Endothelial cell of umbilical vein (primary cell): Measurements from ENCODE around the gene MAST4. TPM values are rescaled to one million over a fixed set of nuclear protein-coding genes. Genes with fewer than 3 reads are reported as not detected.
"Not testable (repeated sequence)": the region's sequence is repeated elsewhere in the genome, so short reads cannot be mapped to it uniquely, and the experiment has no call there.

Source experiments
- BruUV-seq: library from RNA; stranded (reverse); fragments of 400-500 nt; replicated peaks from 2 replicates; lab custom pipeline; 2021; lab: Mats Ljungman, UMichigan
- CTCF ChIA-PET: fragments of 300-600, 350-600 bp; sonication (Branson Sonifier 250); formaldehyde crosslinking; loops from one replicate; lab custom pipeline; 2021; ENCODE audit warnings: antibody characterized with exemption, inconsistent platforms; lab: Charles Lee
- POLR2A ChIA-PET: fragments of 300-600, 350-600 bp; sonication (Branson Sonifier 250); formaldehyde crosslinking; loops from one replicate; lab custom pipeline; 2021; ENCODE audit warnings: antibody characterized with exemption, inconsistent platforms; lab: Charles Lee
- DNase-seq: peaks from one replicate; pipeline ENCODE4 v3.0.0-alpha.2; 2011; ENCODE audit warnings: low read depth, low spot score
- FAIRE-seq: peaks from 2 replicates; lab custom pipeline; 2011; peaks lifted over from hg19 to GRCh38; lab: Jason Lieb, UNC
- H2AFZ ChIP-seq: 2 replicates; pipeline ENCODE4 v1.6.0; 2012; ENCODE audit warnings: low read depth, low read length, control low read depth, inconsistent platforms
- H3K27ac ChIP-seq: 2 replicates; pipeline ENCODE4 v1.5.1; 2011; ENCODE audit warnings: low read depth, mild to moderate bottlenecking, control low read depth, low read length, moderate library complexity; ENCODE audit not compliant: insufficient read depth
- H3K27me3 ChIP-seq, 2 experiments: 2 replicates each; pipeline versions ENCODE4 v1.6.0 to v1.6.1; 2011; ENCODE audit warnings: low read length in 2 of 2, mixed read lengths in 1 of 2; ENCODE audit not compliant: control insufficient read depth in 2 of 2, insufficient read depth in 2 of 2
- H3K36me3 ChIP-seq, 2 experiments: 2 replicates in 1 of 2; 3 replicates in 1 of 2; pipeline ENCODE4 v1.5.1; 2011; ENCODE audit warnings: low read length in 2 of 2, mild to moderate bottlenecking in 1 of 2, moderate library complexity in 1 of 2; ENCODE audit not compliant: control insufficient read depth in 2 of 2, insufficient read depth in 2 of 2; ENCODE audit errors: extremely low read depth in 1 of 2
- H3K4me1 ChIP-seq: 3 replicates; pipeline ENCODE4 v1.5.1; 2011; ENCODE audit warnings: mild to moderate bottlenecking, low read length; ENCODE audit not compliant: control insufficient read depth, insufficient read depth; ENCODE audit errors: extremely low read depth
- H3K4me2 ChIP-seq: 2 replicates; pipeline ENCODE4 v1.6.1; 2011; ENCODE audit warnings: low read length, control low read depth, mixed read lengths; ENCODE audit not compliant: insufficient read depth
- H3K4me3 ChIP-seq, 3 experiments: fragments of 200-600 bp in 1 of 3; sonication (generic), shearing (Covaris generic) in 1 of 3; replicated peaks in 1 of 3; 2 replicates each; pipeline ENCODE4 v1.5.1; 2011 to 2016; ENCODE audit warnings: control low read depth in 3 of 3, low read length in 3 of 3, mild to moderate bottlenecking in 2 of 3, inconsistent platforms in 1 of 3, low read depth in 1 of 3, moderate library complexity in 1 of 3; ENCODE audit not compliant: insufficient read depth in 1 of 3
- H3K79me2 ChIP-seq: 2 replicates; pipeline ENCODE4 v1.6.0; 2012; ENCODE audit warnings: low read length, inconsistent platforms; ENCODE audit not compliant: control insufficient read depth, insufficient read depth
- H3K9ac ChIP-seq: replicated peaks from 2 replicates; pipeline ENCODE3; 2011; ENCODE audit warnings: low read length, control low read depth; ENCODE audit not compliant: insufficient read depth; ENCODE audit errors: extremely low read depth
- H3K9me1 ChIP-seq: replicated peaks from 3 replicates; pipeline ENCODE4 v1.6.0; 2011; ENCODE audit warnings: mild to moderate bottlenecking, low read length; ENCODE audit not compliant: control insufficient read depth, insufficient read depth; ENCODE audit errors: extremely low read depth
- H3K9me3 ChIP-seq: replicated peaks from 2 replicates; pipeline ENCODE4 v1.5.1; 2012; ENCODE audit warnings: low read length, inconsistent platforms; ENCODE audit not compliant: control insufficient read depth, insufficient read depth
- H4K20me1 ChIP-seq: replicated peaks from 2 replicates; pipeline ENCODE3; 2011; ENCODE audit warnings: mild to moderate bottlenecking, low read length; ENCODE audit not compliant: control insufficient read depth, insufficient read depth; ENCODE audit errors: extremely low read depth
- EZH2 ChIP-seq: IDR thresholded peaks from 2 replicates; pipeline ENCODE4 v1.6.1; 2012; ENCODE audit warnings: borderline replicate concordance, low read depth, mild to moderate bottlenecking, moderate library complexity, low read length, inconsistent platforms; ENCODE audit not compliant: severe bottlenecking
- FOS ChIP-seq: IDR thresholded peaks from 2 replicates; pipeline ENCODE4 v1.6.1; 2011; ENCODE audit warnings: mild to moderate bottlenecking, low read length, moderate library complexity, borderline replicate concordance; ENCODE audit not compliant: insufficient read depth
- GATA2 ChIP-seq: IDR thresholded peaks from 2 replicates; pipeline ENCODE4 v1.7.0; 2011; ENCODE audit warnings: low read depth, mild to moderate bottlenecking, moderate library complexity, mixed read lengths, low read length; ENCODE audit not compliant: insufficient read length, insufficient read depth
- JUN ChIP-seq: IDR thresholded peaks from 2 replicates; pipeline ENCODE4 v1.6.1; 2011; ENCODE audit warnings: borderline replicate concordance, low read depth; ENCODE audit not compliant: insufficient read length, insufficient read depth
- MYC ChIP-seq: IDR thresholded peaks from one replicate; pipeline ENCODE4 v1.6.1; 2011; ENCODE audit warnings: mild to moderate bottlenecking, low read depth, low read length
- POLR2A ChIP-seq: IDR thresholded peaks from 2 replicates; pipeline ENCODE4 v1.6.1; 2012; ENCODE audit warnings: low read depth, mild to moderate bottlenecking, control low read depth, low read length
- POLR2AphosphoS5 ChIP-seq: IDR thresholded peaks from 2 replicates; pipeline ENCODE4 v1.6.1; 2012; ENCODE audit warnings: low read depth, mild to moderate bottlenecking, control low read depth, low read length, moderate library complexity; ENCODE audit not compliant: insufficient read depth
- dilution Hi-C: fragments of 300-500 bp; cut with MboI; formaldehyde crosslinking; loops from one replicate; pipeline ENCODE4 v1.15.0; 2019; ENCODE audit warnings: low sequenced_read_pairs; ENCODE audit not compliant: extremely low pct_ligation_motif_present
- intact Hi-C: fragments of 100-400 bp; cut with micrococcal nuclease; formaldehyde crosslinking; loops from one replicate; pipeline ENCODE4 v1.10.0; 2022
- polyA plus RNA-seq, 4 experiments: library from polyadenylated mRNA; depleted of rRNA in 3 of 4; stranded (reverse) in 3 of 4; unstranded in 1 of 4; fragments of >200 nt; gene quantifications; 2 replicates each; pipeline versions ENCODE4 v1.2.1 to v1.2.3, GENCODE V29; 2011 to 2012; ENCODE audit warnings: missing spikeins in 1 of 4
- total RNA-seq: library from RNA; stranded (reverse); gene quantifications from 2 replicates; pipeline ENCODE4 v1.2.3, GENCODE V29; 2021
- TF ChIP-seq, protein P1 (sequence below): IDR thresholded peaks from 2 replicates; pipeline ENCODE4 v1.6.1; 2011; ENCODE audit not compliant: insufficient read depth, insufficient read length
- TF ChIP-seq, protein P2 (sequence below), 2 donors: IDR thresholded peaks; 1 replicate in 1 of 2; 2 replicates in 1 of 2; pipeline ENCODE4 v1.5.1; 2011; ENCODE audit warnings: low read length in 2 of 2, mild to moderate bottlenecking in 2 of 2, moderate library complexity in 2 of 2, control low read depth in 1 of 2, inconsistent platforms in 1 of 2, low read depth in 1 of 2; ENCODE audit not compliant: insufficient read depth in 1 of 2; ENCODE audit errors: extremely low read depth in 1 of 2

MAST4 gene
- total and polyA plus RNA-seq, 2 donors (not counting 3 experiments of a cell fraction or from before 2014, with no cell fraction given), result 40.2 to 116 TPM

DNA sequence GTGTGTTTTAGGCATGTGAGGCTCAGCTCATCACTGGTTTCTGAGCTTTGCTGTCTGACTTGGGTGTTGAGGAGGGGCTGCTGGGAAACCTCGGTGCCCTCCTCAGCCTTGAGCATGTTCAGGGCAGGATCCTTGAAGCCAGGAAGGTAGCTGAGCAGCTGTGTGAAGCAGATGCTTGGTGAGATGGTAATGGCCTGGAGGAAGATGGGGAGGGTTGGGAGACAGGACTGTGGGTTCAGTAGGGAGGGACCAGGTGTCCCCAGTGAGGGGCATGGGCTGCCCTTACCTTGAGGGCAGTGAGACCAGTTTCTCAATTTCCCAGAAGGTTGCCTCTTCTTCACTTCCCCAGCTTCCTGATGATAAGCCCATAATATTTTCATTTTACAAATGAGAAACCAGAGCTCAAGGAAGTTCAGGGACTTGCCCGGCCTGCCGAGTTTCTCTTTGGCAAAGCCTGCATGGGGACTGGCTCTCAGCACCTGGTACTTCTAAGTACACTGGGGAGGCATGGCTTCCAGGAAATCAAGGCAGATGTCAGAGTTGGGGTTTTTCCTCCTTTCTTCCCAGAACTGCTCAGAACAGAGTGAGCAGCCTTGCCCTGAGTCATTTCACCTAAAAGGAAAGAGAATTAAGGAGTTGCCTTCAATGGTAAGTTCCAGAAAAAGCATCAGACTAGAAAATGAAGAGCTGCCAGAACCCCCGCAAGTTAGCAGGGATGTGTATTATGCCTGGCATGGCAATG lies 225.7 kb downstream of the MAST4 start:
- Histone ChIP-seq H3K9ac (no peak overlapping the region), H3K27ac (no peak overlapping the region), H3K79me2 (no peaks in the 10 kb centered on the region), H3K4me1 (no peaks in the 10 kb centered on the region), H2AFZ (no peak overlapping the region), H3K9me3 (no peaks in the 10 kb centered on the region), H3K4me2 (no peak overlapping the region), H3K4me3 (no peak overlapping the region), H3K36me3 (no peaks in the 10 kb centered on the region), H3K9me1 (no peaks in the 10 kb centered on the region), H4K20me1 (no peaks in the 10 kb centered on the region), H3K27me3 (no peaks in the 10 kb centered on the region)
- intact Hi-C loops (no loop called here), dilution Hi-C loops (no loop called here)
- BruUV-seq, result no TSS peak
- ChIA-PET POLR2A (no interaction called here), CTCF (interaction anchor here (0.6 to 10.9 kb wide), 3 partner anchors 7 to 43 kb away, joined by 3 to 130 read pairs (median 4); no protein-coding TSS in a partner anchor)
- no peak for TF ChIP-seq EZH2
- TF ChIP-seq POLR2AphosphoS5, result no peak
- TF ChIP-seq FOS, result no peak
- TF ChIP-seq, protein P1, sequence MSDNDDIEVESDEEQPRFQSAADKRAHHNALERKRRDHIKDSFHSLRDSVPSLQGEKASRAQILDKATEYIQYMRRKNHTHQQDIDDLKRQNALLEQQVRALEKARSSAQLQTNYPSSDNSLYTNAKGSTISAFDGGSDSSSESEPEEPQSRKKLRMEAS, result no peak
- no peak for TF ChIP-seq JUN
- TF ChIP-seq, protein P2, sequence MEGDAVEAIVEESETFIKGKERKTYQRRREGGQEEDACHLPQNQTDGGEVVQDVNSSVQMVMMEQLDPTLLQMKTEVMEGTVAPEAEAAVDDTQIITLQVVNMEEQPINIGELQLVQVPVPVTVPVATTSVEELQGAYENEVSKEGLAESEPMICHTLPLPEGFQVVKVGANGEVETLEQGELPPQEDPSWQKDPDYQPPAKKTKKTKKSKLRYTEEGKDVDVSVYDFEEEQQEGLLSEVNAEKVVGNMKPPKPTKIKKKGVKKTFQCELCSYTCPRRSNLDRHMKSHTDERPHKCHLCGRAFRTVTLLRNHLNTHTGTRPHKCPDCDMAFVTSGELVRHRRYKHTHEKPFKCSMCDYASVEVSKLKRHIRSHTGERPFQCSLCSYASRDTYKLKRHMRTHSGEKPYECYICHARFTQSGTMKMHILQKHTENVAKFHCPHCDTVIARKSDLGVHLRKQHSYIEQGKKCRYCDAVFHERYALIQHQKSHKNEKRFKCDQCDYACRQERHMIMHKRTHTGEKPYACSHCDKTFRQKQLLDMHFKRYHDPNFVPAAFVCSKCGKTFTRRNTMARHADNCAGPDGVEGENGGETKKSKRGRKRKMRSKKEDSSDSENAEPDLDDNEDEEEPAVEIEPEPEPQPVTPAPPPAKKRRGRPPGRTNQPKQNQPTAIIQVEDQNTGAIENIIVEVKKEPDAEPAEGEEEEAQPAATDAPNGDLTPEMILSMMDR (IDR thresholded peaks at IDR 0.05; ENCODE audit: extremely low read depth in 1 of 2, insufficient read depth in 1 of 2, low read depth in 1 of 2, low read length in 2 of 2), result no peak
- no peak for TF ChIP-seq POLR2A
- no peak for TF ChIP-seq MYC
- TF ChIP-seq GATA2, result no peak
- FAIRE-seq (no peak), DNase-seq (no peak)

DNA sequence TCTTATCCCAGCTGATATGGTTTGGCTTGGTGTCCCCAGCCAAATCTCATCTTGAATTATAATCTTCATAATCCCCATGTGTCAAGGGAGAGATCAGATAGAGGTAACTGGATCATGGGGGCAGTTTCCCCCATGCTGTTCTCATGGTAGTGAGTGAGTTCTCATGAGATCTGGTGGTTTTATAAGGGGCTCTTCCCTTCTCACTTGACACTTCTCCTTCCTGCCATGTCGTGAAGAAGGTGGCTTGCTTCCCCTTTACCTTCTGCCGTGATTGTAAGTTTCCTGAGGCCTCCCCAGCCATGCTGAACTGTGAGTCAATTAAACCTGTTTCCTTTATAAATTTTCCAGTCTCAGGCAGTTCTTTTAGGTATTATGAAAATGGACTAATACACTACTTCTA lies 226.7 kb downstream of the MAST4 start:
- H3K27ac ChIP-seq, POLR2A ChIA-PET, H3K79me2 ChIP-seq, H4K20me1 ChIP-seq, H3K9me1 ChIP-seq, H3K4me1 ChIP-seq, H3K9ac ChIP-seq, H3K36me3 ChIP-seq, H3K9me3 ChIP-seq, H2AFZ ChIP-seq, CTCF ChIA-PET, dilution Hi-C loops, FAIRE-seq, H3K27me3 ChIP-seq, intact Hi-C loops, BruUV-seq, H3K4me3 ChIP-seq, H3K4me2 ChIP-seq, DNase-seq: not testable (repeated sequence)
